ENCODE results near the gene POU6F1.

- no peak for TF ChIP-seq CTCF (IDR thresholded peaks at IDR 0.05)
- TF ChIP-seq POLR2A (IDR thresholded peaks at IDR 0.05) = no peak
These were observed 56.9 kb downstream of the POU6F1 start for GRCh38 chr12:51160814-51161459.
